Measurements from ENCODE around the gene TBC1D14.

DNA sequence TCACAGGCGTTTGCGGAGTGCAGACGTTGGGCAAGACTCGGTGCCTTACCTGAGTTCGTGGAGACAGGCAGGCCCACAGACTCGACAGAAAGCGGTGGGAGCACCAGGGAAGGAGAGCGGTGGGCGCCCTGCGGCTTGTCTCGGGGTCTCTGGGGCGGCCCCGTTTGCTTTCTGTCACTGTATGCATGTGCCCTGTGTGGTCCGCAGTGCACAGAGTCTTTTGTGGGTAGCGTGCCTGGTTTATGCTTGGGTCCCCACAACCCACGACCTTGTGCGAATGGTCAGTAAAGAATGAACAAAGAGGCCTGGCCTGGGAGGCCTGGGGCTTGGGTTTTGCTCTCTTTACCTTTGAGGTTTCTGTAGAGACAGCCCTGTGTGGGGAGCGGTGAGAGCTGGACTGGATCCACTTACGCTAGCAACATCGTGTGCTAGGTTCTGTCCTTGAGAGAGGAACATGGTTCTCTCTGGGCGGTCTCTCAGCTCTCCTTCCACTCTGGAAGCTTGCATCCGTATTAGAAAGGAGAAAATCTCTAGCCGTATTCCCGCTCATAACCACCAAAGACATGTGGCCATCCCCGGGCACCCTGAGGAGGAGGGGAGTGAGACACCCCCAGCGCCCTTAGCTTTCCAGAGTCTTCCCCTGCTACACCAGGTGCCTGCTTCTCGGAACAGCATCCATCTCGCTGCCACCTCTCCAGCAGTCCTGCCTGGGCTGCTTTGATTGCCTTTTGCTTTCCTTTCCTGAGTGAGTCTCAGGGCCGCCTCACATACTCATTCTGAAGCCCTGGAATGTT, 134.7 kb downstream of the TBC1D14 start:
- TF ChIP-seq ZNF274 (IDR thresholded peaks at IDR 0.05; ENCODE audit: insufficient read depth, insufficient read length) = no peak
- TF ChIP-seq RCOR1 (conservative IDR thresholded peaks at IDR 0.05; ENCODE audit: low read depth, low read length) = no peak
- no peak for TF ChIP-seq CEBPB (IDR thresholded peaks at IDR 0.05; ENCODE audit: borderline replicate concordance in 1 of 2, low read depth in 2 of 2, low read length in 2 of 2)
- TF ChIP-seq, protein P1, sequence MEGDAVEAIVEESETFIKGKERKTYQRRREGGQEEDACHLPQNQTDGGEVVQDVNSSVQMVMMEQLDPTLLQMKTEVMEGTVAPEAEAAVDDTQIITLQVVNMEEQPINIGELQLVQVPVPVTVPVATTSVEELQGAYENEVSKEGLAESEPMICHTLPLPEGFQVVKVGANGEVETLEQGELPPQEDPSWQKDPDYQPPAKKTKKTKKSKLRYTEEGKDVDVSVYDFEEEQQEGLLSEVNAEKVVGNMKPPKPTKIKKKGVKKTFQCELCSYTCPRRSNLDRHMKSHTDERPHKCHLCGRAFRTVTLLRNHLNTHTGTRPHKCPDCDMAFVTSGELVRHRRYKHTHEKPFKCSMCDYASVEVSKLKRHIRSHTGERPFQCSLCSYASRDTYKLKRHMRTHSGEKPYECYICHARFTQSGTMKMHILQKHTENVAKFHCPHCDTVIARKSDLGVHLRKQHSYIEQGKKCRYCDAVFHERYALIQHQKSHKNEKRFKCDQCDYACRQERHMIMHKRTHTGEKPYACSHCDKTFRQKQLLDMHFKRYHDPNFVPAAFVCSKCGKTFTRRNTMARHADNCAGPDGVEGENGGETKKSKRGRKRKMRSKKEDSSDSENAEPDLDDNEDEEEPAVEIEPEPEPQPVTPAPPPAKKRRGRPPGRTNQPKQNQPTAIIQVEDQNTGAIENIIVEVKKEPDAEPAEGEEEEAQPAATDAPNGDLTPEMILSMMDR (IDR thresholded peaks at IDR 0.05 in 2 of 3, conservative IDR thresholded peaks at IDR 0.05 in 1 of 3; ENCODE audit: control insufficient read depth in 2 of 3, extremely low read depth in 1 of 3, insufficient read depth in 1 of 3, low read depth in 3 of 3, low read length in 3 of 3) = no peak
- no peak for TF ChIP-seq HCFC1 (IDR thresholded peaks at IDR 0.05; ENCODE audit: low read length)
- TF ChIP-seq JUND (IDR thresholded peaks at IDR 0.05; ENCODE audit: low read depth, low read length) = no peak
- TF ChIP-seq MTA3 (IDR thresholded peaks at IDR 0.05; ENCODE audit: borderline replicate concordance, low read length) = no peak
- TF ChIP-seq POLR2AphosphoS5 (IDR thresholded peaks at IDR 0.05; ENCODE audit: low read length) = no peak
- TF ChIP-seq TAF1 (IDR thresholded peaks at IDR 0.05; ENCODE audit: borderline replicate concordance, low read depth, low read length) = no peak
- no peak for TF ChIP-seq MYC (IDR thresholded peaks at IDR 0.05; ENCODE audit: insufficient read depth, insufficient read length, insufficient replicate concordance, low read length, severe bottlenecking)
